GM18951 (cell line): Measurements from ENCODE around the gene PLP2.

ENCODE experiments used
- POLR2A ChIP-seq: IDR thresholded peaks from 4 replicates; pipeline ENCODE4 v1.6.1; 2011; ENCODE audit warnings: mild to moderate bottlenecking; ENCODE audit not compliant: insufficient read length, insufficient read depth; ENCODE audit errors: extremely low read depth
- in situ Hi-C: fragments of 300-500 bp; cut with MboI; formaldehyde crosslinking; loops from one replicate; pipeline ENCODE4 v1.12.0; 2022; ENCODE audit warnings: low sequenced_read_pairs, mixed read lengths, inconsistent platforms; ENCODE audit not compliant: unreplicated experiment

PLP2 gene

GRCh38 chrX:49155243-49155899 is 16.3 kb upstream of the PLP2 start:
- in situ Hi-C loops: no loop called here
- no peak for TF ChIP-seq POLR2A

- in situ Hi-C loops: no loop called here
- TF ChIP-seq POLR2A: peak; percentile 49
Measured at GRCh38 chrX:49155900-49156837, 15.5 kb upstream of the PLP2 start.

GRCh38 chrX:49157194-49157593 is 14.5 kb upstream of the PLP2 start:
- no peak for TF ChIP-seq POLR2A

GRCh38 chrX:49160908-49161307 is 10.8 kb upstream of the PLP2 start:
- no peak for TF ChIP-seq POLR2A
- in situ Hi-C loops: no loop called here

More at GRCh38 chrX:49157194-49157593, 14.5 kb upstream of the PLP2 start:
- in situ Hi-C loops: no loop called here

GRCh38 chrX:49161632-49162031 is 10.1 kb upstream of the PLP2 start:
- TF ChIP-seq POLR2A: no peak
- in situ Hi-C loops: no loop called here

- in situ Hi-C loops: no loop called here
- no peak for TF ChIP-seq POLR2A
Measured at GRCh38 chrX:49162620-49163019, 9.1 kb upstream of the PLP2 start, which contains the start of gene MAGIX. Gene MAGIX, plus strand, starts transcription at chrX:49162758. Its CDS starts 132 bp downstream, at chrX:49162890.

- in situ Hi-C loops: no loop called here
- peak; percentile 39 for TF ChIP-seq POLR2A
Measured at GRCh38 chrX:49163555-49164419, 7.9 kb upstream of the PLP2 start.

GRCh38 chrX:49164589-49165360 is 6.9 kb upstream of the PLP2 start:
- in situ Hi-C loops: no loop called here
- no peak for TF ChIP-seq POLR2A

- TF ChIP-seq POLR2A: peak; percentile 37
- in situ Hi-C loops: no loop called here
Measured at GRCh38 chrX:49165901-49166881, 5.5 kb upstream of the PLP2 start.

- peak; percentile 42 for TF ChIP-seq POLR2A
- in situ Hi-C loops: no loop called here
Measured at GRCh38 chrX:49166914-49167739, 4.6 kb upstream of the PLP2 start.
